ENCODE data around the gene CENPP. TPM values are rescaled to one million over a fixed set of nuclear protein-coding genes. Genes with fewer than 3 reads are reported as not detected.

Gene CENPP
- total RNA-seq, 1 donor from 2014 or later: 1.9 TPM

- no peak overlapping the region for H3K4me2 ChIP-seq (ENCODE audit: low read length)
- H3K27me3 ChIP-seq (ENCODE audit: insufficient read depth, low read length): no peaks in the 10 kb centered on the region
- Mint-ChIP-seq H3K9me3 (ENCODE audit: unreplicated experiment) (peaks cover 1% of the 10 kb centered on the region), H3K36me3 (ENCODE audit: low read depth, unreplicated experiment) (no peaks in the 10 kb centered on the region), H3K27me3 (ENCODE audit: low read depth, unreplicated experiment) (no peaks in the 10 kb centered on the region), H3K27ac (ENCODE audit: unreplicated experiment) (no peak overlapping the region), H3K4me3 (ENCODE audit: unreplicated experiment) (no peak overlapping the region), H3K4me1 (ENCODE audit: low read depth, unreplicated experiment) (no peaks in the 10 kb centered on the region)
- no peaks in the 10 kb centered on the region for H3K79me2 ChIP-seq (ENCODE audit: insufficient read depth, low read length)
- DNase-seq (ENCODE audit: low read depth) (no peak), FAIRE-seq (no peak)
- no peaks in the 10 kb centered on the region for H4K20me1 ChIP-seq (ENCODE audit: insufficient read depth, low read length)
- no peaks in the 10 kb centered on the region for H3K4me1 ChIP-seq (ENCODE audit: insufficient read depth, low read length)
- H3K4me3 ChIP-seq (ENCODE audit: insufficient read depth, low read depth, low read length): no peak overlapping the region
- no peaks in the 10 kb centered on the region for H3K36me3 ChIP-seq (ENCODE audit: insufficient read depth, low read length)
- no peaks in the 10 kb centered on the region for H3K9me3 ChIP-seq (ENCODE audit: insufficient read depth, low read depth, low read length)
- no peak for TF ChIP-seq CTCF (IDR thresholded peaks at IDR 0.05; ENCODE audit: insufficient read depth, low read depth, low read length)
- TF ChIP-seq EZH2 (IDR thresholded peaks at IDR 0.05; ENCODE audit: insufficient read depth, low read length): no peak
- H3K9ac ChIP-seq (ENCODE audit: low read length): no peak overlapping the region
- no peak overlapping the region for H2AFZ ChIP-seq (ENCODE audit: low read depth, low read length)
- H3K27ac ChIP-seq (ENCODE audit: low read depth, low read length): no peak overlapping the region
Measured at GRCh38 chr9:92373167-92373566, 47.4 kb downstream of the CENPP start.

GRCh38 chr9:92377876-92378275 lies 52.1 kb downstream of the CENPP start:
- peaks cover 1% of the 10 kb centered on the region for H3K9me3 Mint-ChIP-seq (ENCODE audit: unreplicated experiment)

More at GRCh38 chr9:92377876-92378275, 52.1 kb downstream of the CENPP start:
- Histone ChIP-seq H3K9ac (ENCODE audit: low read length) (no peak overlapping the region), H3K27me3 (ENCODE audit: insufficient read depth, low read length) (no peaks in the 10 kb centered on the region), H3K27ac (ENCODE audit: low read depth, low read length) (no peak overlapping the region), H3K4me1 (ENCODE audit: insufficient read depth, low read length) (peaks cover 11% of the 10 kb centered on the region), H3K4me3 (ENCODE audit: insufficient read depth, low read depth, low read length) (no peak overlapping the region), H2AFZ (ENCODE audit: low read depth, low read length) (no peak overlapping the region), H4K20me1 (ENCODE audit: insufficient read depth, low read length) (no peaks in the 10 kb centered on the region), H3K36me3 (ENCODE audit: insufficient read depth, low read length) (no peaks in the 10 kb centered on the region), H3K79me2 (ENCODE audit: insufficient read depth, low read length) (no peaks in the 10 kb centered on the region), H3K9me3 (ENCODE audit: insufficient read depth, low read depth, low read length) (no peaks in the 10 kb centered on the region), H3K4me2 (ENCODE audit: low read length) (no peak overlapping the region)
- Mint-ChIP-seq H3K36me3 (ENCODE audit: low read depth, unreplicated experiment) (no peaks in the 10 kb centered on the region), H3K4me3 (ENCODE audit: unreplicated experiment) (no peak overlapping the region), H3K4me1 (ENCODE audit: low read depth, unreplicated experiment) (peaks cover 8% of the 10 kb centered on the region), H3K27me3 (ENCODE audit: low read depth, unreplicated experiment) (no peaks in the 10 kb centered on the region), H3K27ac (ENCODE audit: unreplicated experiment) (no peak overlapping the region)
- TF ChIP-seq EZH2 (IDR thresholded peaks at IDR 0.05; ENCODE audit: insufficient read depth, low read length) (no peak), CTCF (IDR thresholded peaks at IDR 0.05; ENCODE audit: insufficient read depth, low read depth, low read length) (no peak)
- FAIRE-seq (no peak), DNase-seq (ENCODE audit: low read depth) (no peak)

Measured in astrocyte (in vitro differentiated cells and primary cell).